ENCODE measurements around the gene GRP.
"Not testable (repeated sequence)": the region's sequence is repeated elsewhere in the genome, so short reads cannot be mapped to it uniquely, and the experiment has no call there.

GRP gene

GRCh38 chr18:59249199-59249774 lies 29.3 kb downstream of the GRP start:
- TF ChIP-seq CTCF (IDR thresholded peaks at IDR 0.05) = peak; percentile 64
- peak overlapping the region; percentile 40 for H2AFZ ChIP-seq
- H3K4me3 ChIP-seq (ENCODE audit: low read depth, low read length) = no peak overlapping the region
- no peaks in the 10 kb centered on the region for H3K36me3 ChIP-seq (ENCODE audit: control insufficient read depth, insufficient read depth, low read length)
- H3K27ac ChIP-seq = no peak overlapping the region
- no peaks in the 10 kb centered on the region for H3K4me1 ChIP-seq
- H3K79me2 ChIP-seq = no peaks in the 10 kb centered on the region
- H3K9ac ChIP-seq = no peak overlapping the region
- no peak overlapping the region for H3K4me2 ChIP-seq (ENCODE audit: low read length)
- no peaks in the 10 kb centered on the region for H3K9me3 ChIP-seq (ENCODE audit: control insufficient read depth, low read length)
- no peaks in the 10 kb centered on the region for H3K27me3 ChIP-seq (ENCODE audit: control insufficient read depth, insufficient read depth, low read length)

DNA sequence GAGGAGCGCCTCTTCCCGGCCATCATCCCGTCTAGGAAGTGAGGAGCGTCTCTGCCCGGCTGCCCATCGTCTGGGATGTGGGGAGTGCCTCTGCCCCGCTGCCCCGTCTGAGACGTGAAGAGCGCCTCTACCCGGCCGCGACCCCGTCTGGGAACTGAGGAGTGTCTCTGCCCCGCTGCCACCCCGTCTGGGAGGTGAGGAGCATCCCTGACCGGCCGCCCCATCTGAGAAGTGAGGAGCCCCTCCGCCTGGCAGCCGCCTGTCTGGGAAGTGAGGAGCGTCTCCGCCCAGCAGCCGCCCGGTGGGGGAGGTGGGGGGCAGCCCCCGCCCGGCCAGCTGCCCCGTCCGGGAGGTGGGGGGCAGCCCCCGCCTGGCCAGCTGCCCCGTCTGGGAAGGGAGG lies 35.5 kb downstream of the GRP start:
- H3K27ac ChIP-seq; H3K4me1 ChIP-seq; H3K9me3 ChIP-seq (ENCODE audit: control insufficient read depth, low read length); H3K9ac ChIP-seq; H3K79me2 ChIP-seq; H3K36me3 ChIP-seq (ENCODE audit: control insufficient read depth, insufficient read depth, low read length); H3K27me3 ChIP-seq (ENCODE audit: control insufficient read depth, insufficient read depth, low read length); H3K4me2 ChIP-seq (ENCODE audit: low read length); H2AFZ ChIP-seq; H3K4me3 ChIP-seq (ENCODE audit: low read depth, low read length): not testable (repeated sequence)

GRCh38 chr18:59261842-59262241 lies 41.9 kb downstream of the GRP start:
- not testable (repeated sequence) for H3K9ac ChIP-seq; H3K27me3 ChIP-seq (ENCODE audit: control insufficient read depth, insufficient read depth, low read length); H3K27ac ChIP-seq; H3K4me1 ChIP-seq; H3K4me3 ChIP-seq (ENCODE audit: low read depth, low read length); H2AFZ ChIP-seq; H3K4me2 ChIP-seq (ENCODE audit: low read length); H3K79me2 ChIP-seq; H3K36me3 ChIP-seq (ENCODE audit: control insufficient read depth, insufficient read depth, low read length); H3K9me3 ChIP-seq (ENCODE audit: control insufficient read depth, low read length)

- not testable (repeated sequence) for H3K36me3 ChIP-seq (ENCODE audit: control insufficient read depth, insufficient read depth, low read length); H3K4me3 ChIP-seq (ENCODE audit: low read depth, low read length); H3K79me2 ChIP-seq; H3K4me1 ChIP-seq; H3K4me2 ChIP-seq (ENCODE audit: low read length); H3K9ac ChIP-seq; H2AFZ ChIP-seq; H3K9me3 ChIP-seq (ENCODE audit: control insufficient read depth, low read length); H3K27me3 ChIP-seq (ENCODE audit: control insufficient read depth, insufficient read depth, low read length); H3K27ac ChIP-seq
These were observed 42.3 kb downstream of the GRP start for GRCh38 chr18:59262243-59262642.

DNA sequence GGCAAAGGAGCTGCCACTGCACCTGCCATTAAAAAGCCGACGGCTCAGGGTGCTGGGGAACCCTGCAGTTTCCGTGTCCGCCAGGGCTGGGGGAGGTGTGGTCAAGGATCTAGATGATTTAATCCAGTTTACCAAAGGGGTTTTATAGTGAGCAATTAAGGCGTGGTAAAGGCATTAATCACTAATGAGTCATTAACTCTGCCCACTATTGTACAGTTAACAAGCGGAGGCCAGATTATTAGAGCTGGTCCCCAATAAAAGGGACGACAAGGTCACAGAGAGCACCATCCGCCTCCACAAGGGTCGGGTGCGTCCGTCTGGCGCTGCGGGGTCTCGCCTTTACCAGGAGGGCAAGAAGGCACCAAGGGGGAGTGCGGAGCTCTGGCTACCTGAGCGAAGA lies 43.7 kb downstream of the GRP start:
- Histone ChIP-seq H3K27me3 (ENCODE audit: control insufficient read depth, insufficient read depth, low read length) (peaks cover 3% of the 10 kb centered on the region), H3K79me2 (no peaks in the 10 kb centered on the region), H3K4me3 (ENCODE audit: low read depth, low read length) (no peak overlapping the region), H3K4me2 (ENCODE audit: low read length) (no peak overlapping the region), H2AFZ (no peak overlapping the region), H3K36me3 (ENCODE audit: control insufficient read depth, insufficient read depth, low read length) (no peaks in the 10 kb centered on the region), H3K27ac (no peak overlapping the region), H3K9me3 (ENCODE audit: control insufficient read depth, low read length) (no peaks in the 10 kb centered on the region), H3K4me1 (no peaks in the 10 kb centered on the region), H3K9ac (no peak overlapping the region)
- no peak for TF ChIP-seq CTCF (IDR thresholded peaks at IDR 0.05)

GRCh38 chr18:59264121-59264571 lies 44.2 kb downstream of the GRP start:
- Histone ChIP-seq H3K9me3 (ENCODE audit: control insufficient read depth, low read length) (no peaks in the 10 kb centered on the region), H2AFZ (no peak overlapping the region), H3K4me3 (ENCODE audit: low read depth, low read length) (no peak overlapping the region), H3K27me3 (ENCODE audit: control insufficient read depth, insufficient read depth, low read length) (peaks cover 3% of the 10 kb centered on the region), H3K36me3 (ENCODE audit: control insufficient read depth, insufficient read depth, low read length) (no peaks in the 10 kb centered on the region), H3K4me1 (no peaks in the 10 kb centered on the region), H3K4me2 (ENCODE audit: low read length) (no peak overlapping the region), H3K27ac (no peak overlapping the region), H3K79me2 (no peaks in the 10 kb centered on the region), H3K9ac (no peak overlapping the region)
- no peak for TF ChIP-seq CTCF (IDR thresholded peaks at IDR 0.05)
